Activated gamma-delta T cell treated with anti-CD3 and anti-CD28 coated beads, Interleukin-2, amount 50 U/mL, for 16 hours (primary cell): Measurements from ENCODE around the gene TGM1.

ENCODE experiments used
- DNase-seq: peaks from one replicate; pipeline ENCODE4 v3.0.0-alpha.2; 2020; ENCODE audit warnings: low read depth

Gene TGM1

DNA sequence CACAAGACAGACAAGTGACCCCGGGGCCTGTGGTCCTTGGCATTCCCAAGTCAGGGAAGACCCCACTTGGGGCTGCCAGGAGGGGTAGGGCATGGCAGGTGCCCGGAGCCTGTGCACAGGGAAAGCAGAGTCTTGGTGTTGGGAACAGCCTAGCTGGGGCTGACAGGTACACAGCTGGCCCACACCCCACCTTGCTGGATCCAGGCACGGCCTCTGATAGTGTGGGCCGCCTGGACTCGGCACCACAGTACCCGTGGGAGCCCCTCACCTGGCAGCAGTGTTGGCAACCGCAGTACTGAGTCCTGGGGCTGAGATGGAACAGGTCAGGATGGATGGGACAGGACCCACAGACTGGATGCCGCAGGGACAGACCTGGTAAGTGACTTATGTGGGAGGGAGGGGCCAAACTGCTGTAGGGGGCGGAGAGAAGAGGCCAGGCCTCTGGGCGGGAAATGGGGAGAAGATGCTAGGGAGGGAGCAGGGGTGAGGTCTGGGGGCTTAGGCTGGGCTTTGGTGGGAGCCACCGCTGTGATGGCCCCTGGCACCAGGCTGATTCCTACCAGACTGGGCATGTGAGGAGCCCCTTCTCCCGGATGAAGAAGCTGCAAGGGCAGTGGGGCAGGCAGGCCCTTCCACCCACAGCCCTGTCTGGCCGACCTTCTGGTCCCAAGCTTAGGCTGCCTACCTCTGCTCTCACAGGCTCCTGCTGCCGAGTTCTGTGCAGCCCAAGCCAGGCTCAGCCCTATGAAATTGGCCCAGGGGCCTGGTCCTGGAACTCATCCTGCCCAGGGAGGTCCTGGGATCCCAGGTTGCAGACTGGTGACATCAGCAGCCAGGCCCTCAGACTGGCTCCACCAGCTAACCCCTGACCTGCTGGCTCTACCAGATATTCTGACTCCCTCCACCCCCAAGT lies at the start of gene TGM1:
TSS of gene TGM1 (minus strand) at position 357 of the 913 bp plus-strand sequence. CDS start 825 bp downstream, outside the sequence.
- DNase-seq = no peak

DNA sequence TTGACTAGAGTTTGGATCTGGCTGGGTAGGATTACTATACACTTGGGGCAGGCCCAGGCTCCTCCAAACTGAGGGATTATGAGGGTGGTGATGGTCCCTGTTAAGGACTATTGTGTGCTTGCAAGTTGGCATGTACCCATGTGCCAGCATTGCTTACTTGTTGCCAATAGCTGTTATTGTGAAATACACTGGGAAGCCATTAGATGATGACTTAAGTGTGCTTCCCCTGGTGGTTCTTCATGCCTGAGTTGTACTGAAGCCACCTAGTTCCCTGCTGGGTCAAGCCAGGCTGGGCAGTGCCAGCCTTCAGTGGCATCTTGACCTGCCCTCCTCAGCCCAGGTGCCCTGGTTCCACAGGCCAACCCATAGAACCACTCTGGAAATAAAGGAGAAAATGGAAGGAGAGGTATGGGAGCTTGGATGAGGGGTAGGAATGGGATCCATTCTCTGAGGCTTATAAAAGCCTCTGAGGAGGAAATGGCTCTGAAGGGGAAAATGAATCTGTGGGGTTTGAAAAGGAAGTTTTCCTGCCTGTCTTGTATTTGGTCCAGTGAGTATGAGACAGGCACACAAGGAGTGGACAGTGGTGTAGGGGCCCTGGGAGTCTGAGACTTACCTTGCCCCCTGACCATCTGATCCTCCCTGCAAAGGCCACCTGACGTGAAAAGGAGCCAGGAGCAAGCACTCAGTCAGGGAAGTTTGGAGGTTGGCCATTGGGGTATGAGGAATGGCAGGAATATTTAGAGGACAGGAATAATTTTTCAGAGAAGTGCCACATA lies 49.0 kb upstream of the TGM1 start:
- DNase-seq = no peak

DNA sequence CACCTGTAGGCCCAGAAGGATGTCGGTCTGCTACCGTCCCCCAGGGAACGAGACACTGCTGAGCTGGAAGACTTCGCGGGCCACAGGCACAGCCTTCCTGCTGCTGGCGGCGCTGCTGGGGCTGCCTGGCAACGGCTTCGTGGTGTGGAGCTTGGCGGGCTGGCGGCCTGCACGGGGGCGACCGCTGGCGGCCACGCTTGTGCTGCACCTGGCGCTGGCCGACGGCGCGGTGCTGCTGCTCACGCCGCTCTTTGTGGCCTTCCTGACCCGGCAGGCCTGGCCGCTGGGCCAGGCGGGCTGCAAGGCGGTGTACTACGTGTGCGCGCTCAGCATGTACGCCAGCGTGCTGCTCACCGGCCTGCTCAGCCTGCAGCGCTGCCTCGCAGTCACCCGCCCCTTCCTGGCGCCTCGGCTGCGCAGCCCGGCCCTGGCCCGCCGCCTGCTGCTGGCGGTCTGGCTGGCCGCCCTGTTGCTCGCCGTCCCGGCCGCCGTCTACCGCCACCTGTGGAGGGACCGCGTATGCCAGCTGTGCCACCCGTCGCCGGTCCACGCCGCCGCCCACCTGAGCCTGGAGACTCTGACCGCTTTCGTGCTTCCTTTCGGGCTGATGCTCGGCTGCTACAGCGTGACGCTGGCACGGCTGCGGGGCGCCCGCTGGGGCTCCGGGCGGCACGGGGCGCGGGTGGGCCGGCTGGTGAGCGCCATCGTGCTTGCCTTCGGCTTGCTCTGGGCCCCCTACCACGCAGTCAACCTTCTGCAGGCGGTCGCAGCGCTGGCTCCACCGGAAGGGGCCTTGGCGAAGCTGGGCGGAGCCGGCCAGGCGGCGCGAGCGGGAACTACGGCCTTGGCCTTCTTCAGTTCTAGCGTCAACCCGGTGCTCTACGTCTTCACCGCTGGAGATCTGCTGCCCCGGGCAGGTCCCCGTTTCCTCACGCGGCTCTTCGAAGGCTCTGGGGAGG lies 47.9 kb upstream of the TGM1 start, which contains the start of gene LTB4R:
TSS of gene LTB4R (plus strand) at position 857 of the 959 bp plus-strand sequence. CDS start 4,150 bp downstream, outside the sequence.
- peak; percentile 28 for DNase-seq

DNA sequence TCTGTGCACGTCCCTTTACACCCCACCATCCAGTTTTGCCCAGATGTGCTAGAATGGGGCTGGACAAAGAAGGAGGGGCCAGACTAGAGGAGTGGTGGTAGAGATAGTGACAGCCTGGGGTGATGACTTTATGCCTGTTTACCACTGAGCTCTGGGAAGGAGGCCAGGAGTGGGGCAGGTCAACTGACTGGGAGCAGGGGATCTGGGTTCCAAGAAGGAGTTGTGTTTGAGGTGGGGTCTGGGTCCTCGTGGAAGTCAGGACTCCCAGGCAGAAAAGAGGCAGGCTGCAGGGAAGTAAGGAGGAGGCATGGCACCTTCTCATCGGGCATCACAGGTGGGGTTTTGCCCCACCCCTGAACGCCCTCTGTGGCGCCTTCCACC lies 47.3 kb upstream of the TGM1 start:
- no peak for DNase-seq

DNA sequence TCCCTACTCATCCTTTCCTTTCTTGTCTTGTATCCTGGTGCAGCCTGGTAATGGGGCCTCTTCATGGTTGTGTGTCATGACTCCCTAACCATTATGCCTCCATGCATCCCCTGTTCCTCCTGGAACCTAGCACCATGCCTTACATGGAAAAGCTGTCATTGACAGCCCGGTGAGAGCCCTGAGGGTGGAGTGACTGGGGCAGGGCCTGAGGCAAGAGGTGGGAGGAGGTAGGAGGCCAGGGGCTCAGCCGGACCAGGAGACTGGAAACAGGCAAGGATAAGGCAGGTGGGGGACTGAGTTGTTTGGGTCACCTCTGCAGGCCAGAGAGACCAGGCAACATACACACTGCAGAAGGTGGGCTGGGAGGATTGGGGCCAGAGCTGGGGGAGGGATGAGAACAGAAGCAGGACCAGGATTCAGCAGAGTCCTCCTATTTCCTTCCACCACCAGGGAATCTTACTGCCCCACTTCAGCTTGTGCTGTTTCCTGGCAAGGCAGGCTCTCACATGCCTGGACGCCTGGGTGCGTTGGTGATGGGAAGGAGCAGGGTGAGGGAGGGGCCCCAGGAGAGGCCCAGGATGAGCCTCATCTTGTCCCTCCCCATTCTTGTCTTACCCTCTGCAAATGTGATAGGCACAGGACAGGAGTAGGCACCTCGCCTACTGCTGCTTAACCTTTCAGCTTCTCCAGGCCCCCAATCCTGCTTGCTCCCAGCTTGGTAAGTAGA lies 46.7 kb upstream of the TGM1 start, which contains the start of gene LTB4R2:
TSS of gene LTB4R2 (plus strand) at position 603 of the 727 bp plus-strand sequence. CDS start 525 bp downstream, outside the sequence.
- no peak for DNase-seq

DNA sequence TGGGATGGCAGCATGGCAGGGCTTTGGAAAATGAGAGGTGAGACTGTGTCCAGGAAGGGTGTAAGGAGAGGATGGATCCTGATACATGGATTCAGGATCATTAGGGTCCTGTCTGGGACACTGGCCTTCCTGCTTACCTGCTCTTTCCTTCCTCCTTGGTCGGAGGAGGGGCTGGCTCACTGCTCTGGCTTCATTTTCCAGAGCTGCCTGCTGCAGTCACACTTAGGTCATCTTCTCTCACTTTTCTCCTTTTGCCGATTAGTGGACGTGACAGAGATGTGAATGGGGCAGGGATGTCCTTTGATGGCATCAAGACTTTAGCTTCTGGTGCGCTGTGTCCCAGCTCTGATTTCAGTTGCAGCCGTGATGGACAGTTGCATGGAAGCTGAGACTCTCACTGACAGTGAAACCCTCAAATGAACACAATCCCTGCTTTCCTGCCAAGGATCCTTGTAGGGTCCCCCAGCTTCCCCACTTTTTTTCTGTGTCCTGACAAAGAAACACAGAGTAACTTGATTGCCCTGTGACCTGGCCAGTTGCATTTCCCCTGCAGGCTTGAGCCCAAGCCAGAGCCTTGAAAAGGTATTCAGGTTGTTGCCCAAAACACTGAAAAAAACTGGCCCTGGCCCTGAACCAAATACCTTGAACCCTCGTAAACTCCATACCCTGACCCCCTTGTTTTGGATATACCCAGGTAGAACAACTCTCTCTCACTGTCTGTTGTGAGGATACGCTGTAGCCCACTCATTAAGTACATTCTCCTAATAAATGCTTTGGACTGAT lies 45.6 kb upstream of the TGM1 start:
- no peak for DNase-seq

DNA sequence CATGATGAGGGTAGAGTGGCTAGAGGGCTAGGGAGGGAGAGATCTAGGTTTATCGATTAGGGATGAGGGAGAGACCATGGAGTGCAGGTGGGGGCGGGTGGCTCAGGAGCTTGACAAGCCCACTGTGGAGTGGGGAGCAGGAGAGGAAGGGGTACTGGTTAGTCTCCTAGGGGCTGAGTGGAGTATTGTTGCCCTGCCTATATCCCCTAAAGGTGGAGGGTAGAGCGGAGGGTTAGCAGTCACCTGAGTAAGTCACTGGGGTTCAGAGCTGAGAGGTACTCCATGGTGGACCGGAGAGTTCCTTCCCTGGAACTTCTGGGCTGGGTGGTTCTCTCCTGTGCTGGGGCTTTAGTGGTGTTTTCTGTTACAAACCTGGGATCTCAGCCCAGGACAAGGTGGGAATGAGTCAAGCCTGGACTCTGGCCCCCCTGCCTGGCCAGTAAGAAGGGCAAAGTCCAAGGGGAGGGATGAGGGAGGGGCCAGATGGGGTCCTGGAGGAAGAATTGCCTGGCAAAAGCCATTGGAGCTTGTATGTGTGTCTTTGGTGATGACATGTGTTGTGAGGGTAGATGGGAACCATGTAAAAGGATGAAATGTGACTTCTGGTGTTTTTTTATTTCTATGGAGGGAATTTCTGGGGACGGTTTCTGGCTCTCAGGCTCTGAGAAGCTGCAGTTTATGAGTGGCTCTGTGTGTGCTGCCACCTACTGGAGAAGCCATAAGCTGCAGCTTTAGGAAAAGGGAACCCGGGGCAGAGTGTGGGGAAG lies 44.8 kb upstream of the TGM1 start, which contains the start of gene CIDEB:
TSS of gene CIDEB (minus strand) at position 403 of the 767 bp plus-strand sequence. CDS start at position 284, 119 bp downstream.
- DNase-seq = peak; percentile 33

DNA sequence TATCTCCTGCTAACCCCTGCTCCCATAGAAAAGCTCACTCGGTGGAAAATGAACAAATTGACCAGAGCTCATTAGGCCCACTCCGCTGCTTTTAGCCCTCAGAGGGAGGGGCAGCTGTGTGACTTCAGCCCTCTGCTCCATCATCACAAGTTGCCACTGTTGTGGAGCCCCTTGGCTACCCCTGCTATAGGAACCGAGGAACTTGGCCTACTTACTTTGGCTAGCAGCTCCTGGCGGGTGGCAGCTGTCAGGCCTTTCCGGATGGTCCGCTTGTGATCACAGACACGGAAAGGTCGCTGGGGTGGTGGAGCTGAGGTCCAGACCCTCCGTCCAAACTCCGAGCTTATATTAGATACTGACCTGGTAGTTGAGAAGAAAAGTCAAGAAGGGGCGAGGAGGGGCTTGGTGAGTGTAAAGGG lies 44.2 kb upstream of the TGM1 start:
- no peak for DNase-seq

DNA sequence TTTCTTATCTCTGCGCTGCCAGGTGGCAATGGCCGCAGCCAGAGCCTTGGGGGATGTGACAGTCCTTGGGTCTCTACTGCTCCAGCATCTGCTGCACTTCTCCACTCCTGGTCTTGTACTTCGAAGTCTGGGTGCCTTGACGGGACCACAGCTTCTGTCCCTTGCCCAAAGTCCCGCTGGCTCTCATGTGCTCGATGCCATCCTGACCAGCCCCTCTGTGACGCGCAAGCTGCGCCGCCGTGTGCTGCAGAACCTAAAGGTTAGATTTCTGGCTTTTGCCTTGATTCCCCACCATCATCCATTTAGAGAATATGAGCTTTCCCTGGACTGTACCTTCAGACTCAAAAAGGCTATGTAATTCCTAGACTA lies 41.0 kb upstream of the TGM1 start:
- DNase-seq = no peak

DNA sequence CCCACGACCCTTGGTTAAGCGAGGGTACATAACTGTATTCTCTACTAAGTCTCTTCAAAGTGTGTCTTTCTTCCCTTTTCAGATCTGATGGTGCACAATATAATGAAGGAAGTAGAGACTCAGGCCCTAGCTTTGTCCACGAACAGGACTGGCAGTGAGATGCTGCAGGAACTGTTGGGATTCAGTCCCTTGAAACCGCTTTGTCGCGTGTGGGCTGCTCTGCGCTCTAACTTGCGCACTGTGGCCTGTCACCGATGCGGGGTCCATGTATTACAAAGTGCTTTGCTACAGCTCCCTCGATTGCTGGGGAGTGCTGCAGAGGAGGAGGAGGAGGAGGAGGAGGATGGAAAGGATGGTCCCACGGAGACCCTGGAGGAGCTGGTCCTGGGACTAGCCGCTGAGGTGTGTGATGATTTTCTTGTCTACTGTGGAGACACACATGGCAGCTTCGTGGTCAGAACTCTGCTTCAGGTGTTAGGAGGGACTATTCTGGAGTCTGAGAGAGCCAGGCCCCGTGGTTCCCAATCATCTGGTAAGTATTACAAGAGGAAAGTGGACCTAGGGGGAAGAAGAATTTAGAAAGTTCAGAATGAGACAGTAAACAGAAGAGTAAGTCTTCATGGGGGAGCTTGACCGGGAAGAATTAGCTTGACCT lies 37.5 kb upstream of the TGM1 start:
- DNase-seq = no peak

DNA sequence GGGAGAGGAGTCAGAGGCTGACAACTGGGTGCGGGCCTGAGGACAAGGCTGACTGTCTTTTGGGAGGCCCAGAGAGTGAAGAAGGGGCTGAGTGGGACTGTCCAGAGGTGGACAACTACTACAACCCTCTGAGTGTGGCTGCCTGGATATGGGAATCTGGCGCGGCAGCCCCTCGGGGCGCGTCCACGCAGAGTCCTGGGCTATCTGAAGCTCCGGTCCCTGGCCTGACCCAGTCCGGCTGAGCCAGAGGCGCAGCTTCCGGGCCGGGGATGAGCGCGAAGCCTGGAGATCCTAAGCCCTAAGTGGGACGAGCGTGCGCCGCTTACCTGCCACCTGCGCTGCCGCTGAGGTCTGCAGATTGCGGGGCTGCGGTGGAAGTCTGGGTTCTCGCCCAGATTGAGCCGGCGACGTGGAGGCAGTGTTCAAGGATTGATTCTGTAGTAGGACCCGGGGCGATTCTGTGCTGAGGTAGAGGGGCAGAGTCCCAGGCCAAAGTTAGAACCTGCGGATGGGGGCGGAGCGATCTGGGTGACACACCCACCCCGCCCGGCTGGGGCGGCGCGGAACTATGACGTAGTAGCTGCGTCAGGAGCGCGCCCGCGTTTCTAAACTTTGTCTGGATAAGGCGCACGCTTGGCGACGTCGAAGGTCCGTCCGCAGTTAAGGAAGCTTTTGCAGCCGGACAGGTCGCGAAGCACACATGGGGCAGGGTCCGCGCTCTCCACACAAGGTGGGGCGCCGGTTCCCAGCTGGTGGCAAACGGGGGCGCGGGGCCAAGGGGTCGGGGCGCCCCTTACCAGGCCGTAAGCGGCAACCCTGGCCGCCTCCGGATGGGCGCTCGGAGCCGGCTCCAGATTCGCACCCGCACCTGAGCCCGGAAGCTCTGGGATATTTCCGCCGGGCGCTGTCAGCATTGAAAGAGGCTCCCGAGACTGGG lies 36.5 kb upstream of the TGM1 start, which contains the start of the genes DHRS1 and NOP9:
TSS of gene DHRS1 (minus strand) at position 526 of the 937 bp plus-strand sequence. CDS start 674 bp downstream, outside the sequence.
TSS of gene NOP9 (plus strand) at position 596 of the 937 bp plus-strand sequence. CDS start at position 701, 105 bp downstream.
- peak; percentile 89 for DNase-seq

DNA sequence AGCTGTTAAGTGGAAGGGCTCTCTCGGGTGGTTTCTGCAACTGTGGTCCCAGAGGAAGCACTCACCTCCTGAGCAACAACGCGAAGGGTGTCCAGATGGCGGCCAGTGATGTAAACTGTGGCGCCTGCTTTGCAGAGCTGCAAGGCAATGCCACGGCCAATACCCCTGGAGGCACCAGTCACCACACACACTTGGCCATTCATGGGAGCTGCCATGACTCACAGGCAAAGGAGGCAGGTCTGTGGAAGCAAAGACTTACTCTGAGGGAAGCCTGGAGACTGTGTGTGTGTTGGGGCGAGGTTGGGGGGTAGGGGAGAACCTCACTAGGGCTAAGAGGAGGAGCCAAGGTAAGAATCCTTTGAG lies 35.9 kb upstream of the TGM1 start:
- DNase-seq = no peak

DNA sequence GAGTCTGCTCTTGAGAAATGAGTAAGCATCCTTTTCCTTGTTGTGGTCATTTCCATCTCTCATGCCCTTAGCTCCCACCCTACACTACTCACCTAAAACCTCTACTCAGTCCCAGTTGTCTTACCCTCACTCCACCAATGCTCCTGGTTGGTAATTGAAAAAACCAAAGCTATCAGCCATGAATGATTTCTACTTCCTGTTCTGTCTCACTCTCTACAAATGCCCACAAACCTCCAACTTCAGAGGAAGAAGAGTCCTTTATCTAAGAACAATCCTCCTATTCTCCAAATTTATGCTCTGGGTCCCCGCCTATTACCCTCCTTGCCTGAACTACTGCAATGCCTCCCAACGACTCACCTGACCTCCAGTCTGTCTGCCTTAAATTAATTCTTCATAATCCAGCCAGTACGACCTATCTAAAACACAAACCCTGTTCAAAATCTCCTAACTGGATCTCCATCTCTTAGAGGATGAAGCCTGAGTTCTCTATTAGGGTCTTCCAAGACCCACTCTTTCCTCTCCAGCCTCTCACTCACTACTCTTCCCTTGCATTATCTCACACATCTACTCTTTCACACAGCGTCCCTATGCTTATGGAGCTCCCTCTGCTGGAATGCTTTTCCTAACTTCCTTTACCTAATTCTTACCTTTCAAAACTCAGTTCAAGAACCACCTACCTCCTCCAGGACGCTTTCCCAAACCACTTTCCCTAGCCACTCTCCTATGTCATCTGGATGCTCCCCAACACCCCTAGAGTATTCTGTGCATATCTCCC lies 34.4 kb upstream of the TGM1 start:
- DNase-seq = no peak

DNA sequence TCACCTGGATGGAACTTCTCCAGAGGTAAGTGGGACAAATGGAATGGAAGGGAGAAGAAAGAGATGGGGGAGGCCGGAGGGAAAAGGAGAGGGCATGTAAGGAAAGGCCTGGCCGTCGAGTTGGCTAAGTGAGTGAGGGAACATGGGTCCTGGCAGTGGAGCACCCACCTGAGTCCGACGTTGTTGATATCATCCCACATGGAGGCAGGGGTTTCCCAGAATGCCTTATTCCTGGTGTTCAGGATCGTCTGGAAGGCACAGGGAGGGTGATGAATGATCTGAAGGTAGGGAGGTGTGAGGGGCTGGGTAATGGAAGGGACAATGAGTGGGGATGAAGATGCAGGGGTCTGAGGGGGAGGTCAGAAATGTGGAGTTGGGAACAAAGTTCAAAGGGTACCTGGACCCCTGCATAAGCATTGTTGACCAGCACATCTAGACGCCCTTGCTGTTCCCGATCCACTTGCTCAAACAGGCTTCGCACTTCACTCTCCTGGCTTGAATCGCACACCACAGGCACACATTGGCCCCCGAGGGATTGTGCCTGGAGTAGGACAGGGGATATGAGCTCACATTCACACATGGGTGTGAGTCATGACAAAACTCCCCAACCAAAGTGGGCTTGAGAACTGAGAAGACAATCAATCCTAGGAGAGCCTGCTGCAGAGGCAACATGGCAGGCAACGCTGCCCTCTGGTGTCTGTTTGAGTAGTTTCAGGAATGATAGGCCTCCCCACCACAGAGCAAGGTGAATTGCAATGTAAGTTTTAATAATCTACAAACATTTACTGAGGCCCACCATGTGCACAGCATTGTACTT lies 33.6 kb upstream of the TGM1 start:
- DNase-seq = peak; percentile 57

DNA sequence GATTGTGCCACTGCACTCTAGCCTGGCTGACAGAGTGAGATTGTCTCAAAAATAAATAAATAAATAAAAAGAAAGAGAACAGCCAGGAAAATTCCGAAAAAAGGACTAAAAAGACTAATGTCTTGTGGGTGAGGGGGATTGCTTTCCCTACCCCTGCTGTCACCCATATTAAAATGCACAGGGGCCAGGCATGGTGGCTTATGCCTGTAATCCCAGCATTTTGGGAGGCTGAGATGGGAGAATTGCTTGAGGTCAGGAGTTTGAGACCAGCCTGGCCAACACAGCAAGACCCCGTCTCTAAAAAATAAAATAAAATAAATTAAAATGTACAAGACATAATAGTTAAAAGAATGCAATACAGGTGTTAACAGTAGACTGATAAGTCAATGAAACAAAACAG lies 30.5 kb upstream of the TGM1 start:
- DNase-seq = no peak
